GM18873 (cell line): ENCODE measurements around the gene C1orf74.
A peak's percentile ranks its signal among the peaks of the same experiment; 100 is the strongest.

ENCODE experiments used
- ATAC-seq: cut with Tn5 transposase; IDR thresholded peaks from one replicate; pipeline ENCODE4 v1.9.1; 2021; ENCODE audit warnings: mild to moderate bottlenecking, moderate library complexity, moderate number of reproducible peaks; ENCODE audit not compliant: unreplicated experiment, low FRiP score

C1orf74 gene

DNA sequence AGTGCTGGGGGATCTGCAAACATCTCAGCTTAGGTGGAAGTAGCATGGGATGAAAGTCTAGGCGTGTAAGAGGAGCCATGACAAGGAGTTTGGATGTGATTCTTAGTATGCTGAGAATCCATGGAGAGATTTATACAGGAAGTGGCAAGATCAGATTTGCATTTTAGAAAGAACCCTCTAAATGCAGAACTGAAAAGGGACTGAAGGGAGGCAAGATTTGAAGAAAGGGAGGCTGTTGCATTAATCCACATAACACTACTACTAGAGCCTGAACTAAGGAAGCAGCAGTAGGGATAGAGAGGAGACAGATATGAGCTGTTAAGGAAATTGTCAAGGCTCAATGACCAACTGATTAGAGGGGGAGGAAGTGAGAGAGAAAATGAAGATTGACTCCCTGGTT, 9.8 kb downstream of the C1orf74 start:
- ATAC-seq = no peak

DNA sequence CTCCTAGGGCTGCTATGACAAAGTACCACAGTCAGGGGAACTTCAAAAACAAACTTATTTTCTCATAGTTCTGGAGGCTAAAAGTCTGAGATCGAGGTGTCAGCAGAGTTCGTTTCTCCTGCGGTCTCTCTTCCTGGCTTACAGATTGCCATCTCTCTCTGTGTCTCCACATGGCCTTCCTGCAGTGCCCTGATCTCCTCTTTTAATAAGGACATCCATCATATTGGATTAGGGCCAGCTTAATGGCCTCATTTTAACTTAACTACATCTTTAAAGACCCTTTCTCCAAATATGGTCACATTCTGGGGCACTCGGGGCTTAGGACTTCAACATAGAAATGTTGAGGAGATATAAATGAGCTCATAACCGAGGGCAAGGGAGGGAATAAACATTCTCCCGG, 12.2 kb downstream of the C1orf74 start:
- ATAC-seq = no peak

DNA sequence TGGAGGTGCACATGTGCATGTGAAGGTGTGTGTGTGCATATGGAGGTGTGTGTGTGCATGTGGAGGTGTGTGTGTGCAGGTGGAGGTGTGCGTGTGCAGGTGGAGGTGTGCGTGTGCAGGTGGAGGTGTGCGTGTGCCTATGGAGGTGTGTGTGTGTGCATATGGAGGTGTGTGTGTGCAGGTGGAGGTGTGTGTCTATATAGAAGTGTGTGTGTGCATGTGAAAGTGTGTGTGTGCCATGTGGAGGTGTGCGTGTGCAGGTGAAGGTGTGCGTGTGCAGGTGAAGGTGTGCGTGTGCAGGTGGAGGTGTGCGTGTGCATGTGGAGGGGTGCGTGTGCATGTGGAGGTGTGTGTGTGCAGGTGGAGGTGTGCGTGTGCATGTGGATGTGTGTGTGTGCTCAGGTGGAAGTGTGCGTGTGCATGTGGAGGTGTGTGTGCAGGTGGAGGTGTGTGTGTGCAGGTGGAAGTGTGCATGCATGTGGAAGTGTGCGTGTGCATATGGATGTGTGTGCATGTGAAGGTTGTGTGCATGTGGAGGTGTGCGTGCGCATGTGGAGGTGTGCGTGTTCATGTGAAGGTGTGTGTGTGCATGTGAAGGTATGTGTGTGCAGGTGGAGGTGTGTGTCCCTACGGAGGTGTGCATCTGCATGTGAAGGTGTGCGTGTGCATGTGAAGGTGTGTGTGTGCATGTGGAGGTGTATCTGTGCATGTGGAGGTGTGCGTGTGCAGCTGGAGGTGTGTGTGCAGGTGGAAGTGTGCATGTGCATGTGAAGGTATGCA, 13.5 kb downstream of the C1orf74 start:
- ATAC-seq = no peak

DNA sequence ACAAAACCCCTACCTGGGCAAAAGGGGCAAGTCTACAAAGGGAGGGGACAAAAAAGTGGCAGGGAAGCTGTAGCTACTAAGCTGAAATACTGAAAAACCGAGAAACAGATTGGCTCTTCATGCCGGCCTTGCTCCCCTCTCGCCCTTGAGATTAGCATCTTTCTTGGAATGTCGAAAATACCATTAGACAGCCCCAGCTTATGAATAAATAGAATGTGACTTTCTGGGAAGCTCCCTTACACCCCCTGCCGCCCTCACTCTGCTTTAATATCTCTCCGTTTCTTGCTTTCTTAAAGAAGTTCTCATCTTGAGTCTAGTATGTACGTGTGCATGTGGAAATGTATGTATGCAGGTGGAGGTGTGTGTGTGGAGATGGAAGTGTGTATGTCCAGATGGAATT, 14.4 kb downstream of the C1orf74 start:
- ATAC-seq = no peak

DNA sequence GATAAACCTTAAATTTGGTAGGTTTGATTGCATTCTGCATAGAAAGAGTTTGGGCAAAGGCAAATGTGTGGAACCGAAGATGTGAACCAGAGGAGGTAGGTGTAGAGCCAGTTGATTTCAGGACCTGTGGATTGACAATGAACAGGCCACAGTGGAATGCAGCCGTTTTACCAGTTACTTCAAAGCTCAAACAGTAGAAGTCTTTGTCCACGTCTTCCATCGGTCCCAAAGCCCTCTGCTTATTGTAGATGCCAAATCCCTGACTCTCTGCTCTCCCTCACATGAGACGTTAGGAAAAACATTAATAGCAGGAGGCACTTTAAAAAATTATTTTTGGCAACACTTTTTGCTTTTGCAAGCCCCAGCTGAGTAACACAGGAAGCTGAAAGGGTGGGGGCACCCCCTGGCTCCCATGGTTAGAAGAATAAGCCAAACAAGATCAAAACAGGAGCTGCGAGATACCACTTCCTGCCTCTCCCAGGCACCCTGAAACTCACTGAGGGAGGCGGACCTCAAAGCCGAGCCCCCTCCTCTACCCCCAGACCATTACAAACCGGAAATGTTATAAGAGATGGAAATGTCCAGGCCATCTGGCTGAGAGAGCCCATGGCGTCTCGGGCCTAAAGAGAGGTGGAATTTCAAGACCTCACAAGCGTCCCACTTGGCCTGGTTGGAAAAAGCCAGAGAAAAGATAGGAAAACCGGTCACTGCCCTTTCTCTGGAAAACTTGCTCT, 15.0 kb downstream of the C1orf74 start:
- ATAC-seq = peak; percentile 72

DNA sequence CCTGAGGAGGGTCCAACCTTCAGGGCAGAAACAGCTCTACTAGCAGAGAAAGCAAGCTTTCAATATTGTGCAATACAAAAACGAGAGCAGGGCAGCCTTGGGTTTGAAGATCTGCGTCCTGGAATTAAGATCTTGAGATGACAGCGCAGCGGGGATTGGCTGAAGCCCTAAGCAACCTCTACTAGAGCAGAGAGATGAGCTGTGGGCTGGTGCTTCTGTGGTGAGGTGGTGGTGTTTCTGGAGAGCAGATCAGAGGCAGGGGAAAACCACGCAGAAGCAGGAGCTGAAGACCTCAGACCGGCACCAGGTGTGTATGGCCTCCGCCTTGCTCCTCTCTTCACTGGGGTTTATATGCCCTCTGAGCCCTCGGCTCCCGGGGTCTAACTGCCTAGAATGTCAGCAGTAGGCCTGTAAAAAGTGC, 16.0 kb downstream of the C1orf74 start:
- ATAC-seq = peak; percentile 90

DNA sequence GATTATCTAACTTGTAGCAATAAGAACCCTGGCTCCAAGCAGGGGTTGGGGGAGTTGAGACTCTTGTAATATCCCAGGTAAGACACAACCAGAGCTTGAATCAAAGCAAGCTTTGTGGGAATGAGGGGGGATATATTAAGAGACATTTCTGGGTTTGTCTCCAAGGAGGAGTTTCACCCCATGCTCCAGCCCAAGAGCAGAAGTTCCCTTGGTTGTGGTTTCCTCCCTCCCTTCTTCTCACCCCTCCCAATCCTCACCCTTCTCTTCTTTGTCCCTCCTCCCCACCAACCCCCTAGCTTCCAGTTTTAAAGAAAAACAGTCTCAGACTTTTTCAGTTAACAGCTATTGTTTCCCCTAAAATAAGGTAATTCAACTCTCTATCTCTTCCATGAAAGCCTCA, 16.7 kb downstream of the C1orf74 start:
- no peak for ATAC-seq

DNA sequence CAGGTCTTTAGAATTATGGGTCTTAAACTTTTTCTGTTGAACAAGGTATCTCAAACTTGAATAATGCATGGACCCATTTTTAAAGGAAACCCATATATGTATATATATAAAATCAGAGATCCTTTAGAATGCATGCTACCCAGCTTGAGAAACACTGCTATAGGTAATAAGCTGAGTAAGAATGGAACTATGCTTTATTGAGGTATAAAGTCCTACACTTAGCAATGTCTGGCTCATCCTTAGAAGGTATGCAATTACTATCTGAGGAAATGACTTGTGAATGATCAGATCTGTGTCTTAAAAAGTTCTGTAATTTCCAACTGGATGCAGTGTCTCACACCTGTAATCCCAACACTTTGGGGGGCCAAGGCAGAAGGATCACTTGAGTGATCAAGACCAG, 17.3 kb downstream of the C1orf74 start:
- no peak for ATAC-seq

DNA sequence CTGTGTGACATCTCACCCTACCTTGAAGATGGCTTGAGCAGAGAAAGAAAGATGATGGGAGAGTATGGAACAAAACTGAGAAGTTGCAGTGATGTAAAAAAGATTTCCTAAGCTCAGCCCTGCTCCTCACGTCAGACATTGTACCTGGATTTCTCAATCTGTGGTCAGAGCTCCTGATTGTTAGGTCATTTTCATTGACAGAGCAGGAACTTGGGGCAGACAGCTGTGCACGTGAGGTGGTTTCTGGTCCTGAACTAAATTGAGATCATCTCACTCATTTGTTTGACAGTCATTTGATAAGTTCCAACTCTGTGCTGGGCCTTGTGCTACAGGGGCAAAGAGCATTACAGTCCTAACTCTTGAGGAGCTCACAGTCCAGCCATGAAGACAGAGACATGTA, 18.3 kb downstream of the C1orf74 start:
- no peak for ATAC-seq

DNA sequence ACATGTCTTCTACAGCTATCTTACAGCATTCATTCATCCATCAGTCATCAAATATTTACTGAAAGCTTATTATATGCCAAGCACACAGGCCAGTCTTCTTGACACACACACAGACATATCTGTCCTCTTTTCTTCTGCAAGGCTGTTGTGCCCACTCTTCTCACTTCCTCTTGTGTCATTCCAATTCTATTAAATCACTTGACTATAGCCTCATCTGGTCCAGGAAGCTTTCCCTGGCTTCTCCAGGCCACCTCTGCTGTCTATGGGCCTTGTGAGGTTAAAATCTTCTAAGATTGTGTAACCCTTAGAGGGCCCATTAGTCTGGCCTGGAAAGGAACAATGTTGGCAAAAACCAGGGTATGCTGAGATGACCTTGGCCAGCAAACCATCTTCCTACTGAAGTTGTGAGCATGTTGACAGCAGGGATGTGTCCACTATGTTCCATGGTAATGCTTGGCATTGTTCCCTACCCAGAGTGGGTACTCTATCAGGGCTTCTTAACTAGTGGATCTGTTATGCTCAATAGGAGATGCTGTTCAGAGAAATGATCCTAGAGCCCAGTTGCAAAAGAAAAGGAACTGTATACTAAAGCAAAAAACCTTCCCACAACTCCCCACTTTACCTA, 23.2 kb downstream of the C1orf74 start:
- no peak for ATAC-seq

DNA sequence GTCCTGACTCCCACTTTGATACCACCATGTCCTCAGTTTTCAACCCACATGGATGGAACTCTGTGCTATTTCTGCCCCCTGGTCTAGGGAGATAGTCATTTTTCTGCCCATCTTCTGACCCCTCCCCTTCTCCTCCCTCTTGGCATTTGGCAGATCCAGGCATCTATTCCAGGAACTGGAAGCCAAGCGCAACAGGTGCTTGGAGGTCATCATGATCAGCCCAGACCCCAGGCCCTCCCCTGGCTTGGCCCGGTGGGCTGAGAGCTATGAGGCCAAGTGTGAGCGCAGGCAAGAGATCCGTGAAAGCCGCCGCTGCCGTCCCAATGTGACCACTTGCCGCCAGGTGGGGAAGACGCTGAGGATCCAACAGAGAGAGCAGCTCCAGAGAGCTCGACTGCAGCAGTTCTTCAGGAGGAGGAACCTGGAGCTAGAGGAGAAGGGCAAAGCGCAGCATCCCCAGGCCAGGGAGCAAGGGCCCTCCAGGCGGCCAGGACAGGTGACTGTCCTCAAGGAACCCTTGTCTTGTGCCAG, 24.5 kb downstream of the C1orf74 start:
- no peak for ATAC-seq

DNA sequence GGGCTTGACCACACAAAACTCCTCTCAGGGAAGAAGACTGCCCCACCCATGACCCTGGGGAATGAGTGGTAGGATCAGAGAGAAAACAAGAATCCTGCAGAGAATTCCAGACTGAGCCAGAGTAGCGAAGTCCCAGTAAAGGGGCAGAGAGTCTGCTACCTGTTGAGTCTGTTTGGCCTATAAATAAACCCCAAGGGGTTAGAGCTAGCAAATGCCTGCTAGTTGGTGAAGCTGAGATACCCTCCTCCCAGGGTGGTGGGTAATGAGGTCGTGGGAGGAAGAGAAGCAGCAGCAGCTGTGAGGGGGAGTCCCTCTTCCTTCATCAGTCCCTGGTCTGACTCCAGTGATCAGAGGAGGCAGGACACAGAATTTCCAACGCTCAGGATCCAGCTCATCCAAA, 26.0 kb downstream of the C1orf74 start:
- no peak for ATAC-seq

DNA sequence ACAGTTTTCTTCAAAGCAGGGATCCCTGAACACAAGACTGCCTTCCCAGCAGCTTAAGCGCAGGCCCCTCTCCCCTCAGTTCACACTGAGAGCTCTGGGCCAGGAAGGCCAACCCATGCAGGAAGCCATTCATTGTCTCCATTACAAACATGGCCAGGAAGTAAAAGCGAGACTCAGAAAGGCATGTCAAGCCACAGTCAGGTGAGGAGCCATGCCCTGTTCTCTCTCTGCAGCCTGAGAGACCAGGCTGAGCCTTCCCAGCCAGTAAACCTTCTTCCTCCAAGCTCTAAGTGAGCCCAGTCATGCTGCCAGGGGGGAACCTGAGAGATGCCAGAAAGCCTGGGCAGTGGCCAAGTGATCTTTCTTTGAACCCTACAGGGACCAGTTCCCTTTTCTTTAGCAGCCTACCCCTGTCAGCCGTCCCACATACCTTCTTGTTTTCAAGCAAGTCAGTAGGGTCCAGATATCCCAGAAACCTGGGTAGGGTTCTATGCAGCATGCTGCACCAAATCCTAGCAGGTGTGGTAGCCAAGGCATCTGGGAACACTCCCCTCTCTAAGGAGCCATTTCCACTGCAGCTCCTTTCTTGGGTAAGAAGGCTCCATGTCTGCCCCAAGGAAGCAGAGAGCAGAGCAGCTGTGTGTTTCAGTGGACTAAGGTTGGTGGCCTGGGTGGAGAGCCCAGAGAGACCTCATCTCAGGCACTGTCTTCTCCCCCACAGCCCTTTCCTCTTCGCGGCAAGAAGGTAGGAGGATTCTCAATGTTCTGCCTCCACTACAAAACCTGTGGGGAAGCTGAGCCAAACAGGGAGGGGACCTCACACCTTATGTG, 27.5 kb downstream of the C1orf74 start:
- no peak for ATAC-seq

DNA sequence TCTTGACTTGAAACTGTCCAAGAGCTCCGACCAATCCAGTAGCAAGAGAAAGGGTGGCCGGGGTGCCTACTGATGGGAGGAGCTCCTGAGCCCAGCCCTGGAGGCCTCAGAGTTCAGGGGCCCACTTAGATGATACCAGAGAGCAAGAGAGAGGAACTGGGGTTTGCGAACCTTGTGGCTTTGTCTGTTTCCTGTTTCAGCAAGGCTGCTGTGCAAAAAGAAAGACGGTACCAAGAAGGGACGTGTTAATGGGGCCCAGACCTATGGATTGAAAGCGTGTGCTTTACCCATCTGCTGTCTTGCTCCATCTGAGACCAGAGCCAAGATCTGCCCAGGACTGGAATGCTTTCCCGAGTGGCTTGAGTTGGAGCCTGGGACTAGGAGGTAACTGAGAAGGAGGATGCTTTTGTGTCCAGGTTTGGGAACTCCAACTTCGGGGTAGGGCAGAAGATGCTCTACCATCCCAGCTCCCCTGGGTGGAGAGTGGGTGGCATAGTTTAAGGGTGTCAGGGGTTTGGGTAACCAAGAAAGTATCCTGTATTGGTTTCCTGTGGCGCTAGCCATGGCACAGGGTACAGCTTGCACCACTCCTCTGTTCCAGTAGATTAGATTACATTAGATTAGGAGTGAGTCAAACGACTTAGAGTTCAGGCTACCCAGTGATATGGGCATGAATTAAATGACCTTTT, 28.3 kb downstream of the C1orf74 start, which contains the start of gene TRAF3IP3:
TRAF3IP3 (plus strand) TSS at position 128 of the 689 bp plus-strand sequence. CDS start 3,987 bp downstream, outside the sequence.
- ATAC-seq = peak; percentile 77

DNA sequence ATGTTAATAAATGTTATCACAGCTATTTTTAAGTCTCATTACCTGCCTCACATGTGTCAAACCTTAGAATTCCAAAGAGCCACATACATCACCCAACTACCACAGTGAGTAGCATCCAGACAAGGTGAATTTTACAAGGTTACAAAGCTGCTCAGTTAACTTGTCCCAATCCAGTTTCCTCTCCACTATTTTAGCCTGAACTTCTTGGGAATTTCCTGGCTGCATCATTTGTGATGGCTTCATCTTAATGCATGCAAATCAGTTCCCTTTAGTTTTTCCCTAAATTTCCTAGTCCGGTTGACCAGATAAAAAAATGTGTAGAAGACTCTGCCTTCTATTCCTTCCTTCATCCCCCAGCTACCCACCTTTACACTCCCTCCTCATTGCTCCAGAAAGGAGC, 29.1 kb downstream of the C1orf74 start:
- ATAC-seq = no peak

DNA sequence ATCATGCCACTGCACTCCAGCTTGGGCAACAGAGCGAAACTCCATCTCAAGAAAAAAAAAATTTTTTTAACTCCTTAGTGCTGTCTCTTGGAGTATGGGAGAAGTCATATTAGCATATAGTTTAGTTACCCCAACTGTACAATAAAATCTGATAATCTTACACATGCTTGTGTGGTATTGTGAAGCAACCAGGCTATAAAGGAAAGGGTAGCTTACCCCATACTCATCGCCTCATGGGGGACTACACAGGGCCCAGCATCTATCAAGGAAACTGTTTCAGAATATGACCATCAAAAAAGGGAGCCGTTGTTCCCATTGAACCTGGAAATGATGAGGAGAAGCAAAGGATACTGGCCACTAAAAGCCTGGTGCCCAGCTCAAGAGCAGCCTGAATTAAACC, 31.5 kb downstream of the C1orf74 start:
- ATAC-seq = no peak

DNA sequence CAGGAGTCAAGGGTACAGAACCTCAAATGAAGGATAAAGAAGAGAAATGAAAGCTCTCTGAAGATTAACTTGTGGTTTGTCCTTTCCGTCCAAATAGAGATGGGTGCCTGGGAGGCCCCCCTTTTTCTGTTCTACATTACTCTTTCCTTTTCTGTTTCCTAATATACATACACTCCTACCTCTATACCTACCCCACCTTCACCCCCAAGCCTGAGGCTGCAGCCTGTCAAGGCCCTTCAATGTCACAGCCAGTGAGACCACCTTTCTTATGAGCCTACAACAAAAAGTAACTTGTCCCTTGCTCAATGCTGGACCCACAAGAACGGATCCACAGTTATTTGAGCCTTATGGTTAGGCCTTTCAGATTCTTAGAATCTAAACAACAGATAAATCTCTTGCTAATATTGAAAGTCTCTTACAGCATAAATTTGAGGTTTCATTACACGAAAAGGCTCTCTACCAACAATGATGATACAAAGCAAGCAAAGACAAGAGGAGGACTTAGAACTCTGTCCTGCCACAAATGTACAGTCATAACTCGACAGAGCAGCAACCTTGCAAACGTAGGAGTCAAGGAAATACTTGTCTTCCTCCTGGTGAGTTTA, 32.6 kb downstream of the C1orf74 start:
- ATAC-seq = peak; percentile 42

DNA sequence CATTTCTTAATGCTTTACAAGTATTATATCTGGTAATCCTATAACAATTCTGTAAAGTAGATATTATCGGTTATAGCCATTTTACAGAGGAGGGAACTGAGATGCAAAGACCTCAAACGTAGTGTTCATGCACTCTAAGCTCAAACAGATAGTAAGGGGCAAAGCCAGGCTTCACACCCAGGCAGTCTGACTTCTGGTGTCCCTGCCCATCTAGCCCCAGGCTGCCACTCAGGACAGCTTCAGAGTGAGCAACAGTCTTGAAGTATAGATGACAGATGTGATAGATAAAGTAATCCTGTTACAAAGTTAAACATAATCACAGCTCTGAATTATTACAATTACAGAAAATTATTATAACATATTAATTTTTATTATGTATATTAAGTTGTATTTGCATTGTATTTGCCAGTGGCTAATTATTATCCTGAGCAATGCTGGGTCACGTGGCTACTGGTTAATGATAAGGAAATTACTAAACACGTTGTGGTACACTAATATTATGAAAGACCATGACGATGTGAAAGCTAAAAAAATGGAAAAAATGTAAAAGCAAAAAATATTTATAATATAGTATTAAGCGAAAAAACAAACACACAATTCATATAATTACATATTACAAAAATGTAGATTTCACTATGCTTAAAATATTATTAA, 34.6 kb downstream of the C1orf74 start:
- ATAC-seq = no peak

DNA sequence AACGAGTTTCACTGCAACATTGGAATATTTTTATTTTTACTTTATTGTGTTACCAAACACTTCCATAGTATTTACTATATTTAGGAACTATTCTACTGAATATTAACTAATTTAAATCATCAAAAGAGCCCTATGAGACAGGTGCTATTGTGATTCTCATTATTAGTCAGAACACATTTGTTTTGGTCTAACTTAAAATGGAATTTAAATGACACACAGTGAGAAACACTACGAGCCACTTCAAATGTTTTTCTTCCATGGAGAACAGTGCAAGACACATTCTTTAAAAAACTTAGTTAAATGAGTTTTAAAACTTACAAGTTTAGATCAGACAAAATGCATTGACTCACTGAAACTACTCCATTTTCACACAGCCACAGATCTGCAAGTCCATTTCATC, 35.2 kb downstream of the C1orf74 start:
- no peak for ATAC-seq
